Measurements from ENCODE around the gene IL1A.

The IL1A gene

GRCh38 chr2:112728378-112729175 lies 55.7 kb downstream of the IL1A start:
- intact Hi-C loops (cut with DNase I): loop anchor here (5.0 kb wide), 1 partner anchor 126 kb away; no protein-coding TSS in a partner anchor
- peak in 2 of 10 donors; percentile 23 to 36 for DNase-seq

- intact Hi-C loops (cut with DNase I): loop anchor here (5.0 kb wide), 1 partner anchor 126 kb away; no protein-coding TSS in a partner anchor
Observed at GRCh38 chr2:112728029-112728362, 56.3 kb downstream of the IL1A start.

DNA sequence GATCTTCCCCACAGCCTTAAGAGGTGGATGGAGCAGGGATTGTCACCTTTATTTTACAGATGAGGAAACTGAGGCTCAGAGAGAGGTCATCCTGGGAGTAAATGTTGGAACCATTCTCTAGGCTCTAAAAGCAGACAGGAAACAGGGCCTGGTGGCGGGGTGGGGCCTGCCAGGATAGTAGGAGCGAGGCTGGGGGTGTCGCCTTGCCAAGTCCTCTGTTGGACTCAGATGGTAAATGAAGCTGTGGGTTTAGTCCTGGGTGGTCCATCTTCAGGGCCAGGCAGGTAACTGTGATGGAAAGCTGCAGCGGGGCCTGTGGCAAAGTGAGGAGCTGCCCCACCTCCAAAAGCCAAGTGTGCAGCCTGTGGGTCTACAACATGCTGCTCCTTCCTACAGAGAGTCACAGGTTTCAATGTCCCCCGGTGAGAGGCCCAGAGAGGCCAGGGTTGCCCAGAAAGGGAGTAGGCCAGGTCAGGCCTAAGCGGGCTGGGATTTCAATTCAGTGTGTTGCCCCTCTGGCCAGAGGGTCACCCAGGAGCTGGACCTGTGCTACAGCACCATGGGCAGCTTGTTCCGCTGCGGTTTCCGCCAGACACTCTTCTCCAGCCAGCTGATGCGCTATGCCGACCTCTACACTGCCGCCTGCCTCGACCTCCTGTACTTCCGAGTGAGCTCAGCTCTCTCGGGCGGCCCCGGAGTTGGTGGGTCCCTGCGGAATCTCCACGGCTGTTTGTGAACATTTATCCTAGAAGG lies 56.8 kb downstream of the IL1A start:
- intact Hi-C loops (cut with DNase I): loop anchor here (5.0 kb wide), 1 partner anchor 125 kb away; no protein-coding TSS in a partner anchor
- peak in 2 of 10 donors; percentile 66 to 71 for DNase-seq

More at GRCh38 chr2:112728029-112728362, 56.3 kb downstream of the IL1A start:
- no peak for DNase-seq

GRCh38 chr2:112726487-112727190 lies 57.7 kb downstream of the IL1A start:
- peak; percentile 78 to 98 (median 90) for DNase-seq
- intact Hi-C loops (cut with DNase I): loop anchor here (5.0 kb wide), 1 partner anchor 124 kb away; no protein-coding TSS in a partner anchor

GRCh38 chr2:112725545-112726457 lies 58.5 kb downstream of the IL1A start:
- DNase-seq: peak in 1 of 10 donors; percentile 76
- intact Hi-C loops (cut with DNase I): loop anchor here (1.0 to 5.0 kb wide), 2 partner anchors 100 to 124 kb away; no protein-coding TSS in a partner anchor

DNA sequence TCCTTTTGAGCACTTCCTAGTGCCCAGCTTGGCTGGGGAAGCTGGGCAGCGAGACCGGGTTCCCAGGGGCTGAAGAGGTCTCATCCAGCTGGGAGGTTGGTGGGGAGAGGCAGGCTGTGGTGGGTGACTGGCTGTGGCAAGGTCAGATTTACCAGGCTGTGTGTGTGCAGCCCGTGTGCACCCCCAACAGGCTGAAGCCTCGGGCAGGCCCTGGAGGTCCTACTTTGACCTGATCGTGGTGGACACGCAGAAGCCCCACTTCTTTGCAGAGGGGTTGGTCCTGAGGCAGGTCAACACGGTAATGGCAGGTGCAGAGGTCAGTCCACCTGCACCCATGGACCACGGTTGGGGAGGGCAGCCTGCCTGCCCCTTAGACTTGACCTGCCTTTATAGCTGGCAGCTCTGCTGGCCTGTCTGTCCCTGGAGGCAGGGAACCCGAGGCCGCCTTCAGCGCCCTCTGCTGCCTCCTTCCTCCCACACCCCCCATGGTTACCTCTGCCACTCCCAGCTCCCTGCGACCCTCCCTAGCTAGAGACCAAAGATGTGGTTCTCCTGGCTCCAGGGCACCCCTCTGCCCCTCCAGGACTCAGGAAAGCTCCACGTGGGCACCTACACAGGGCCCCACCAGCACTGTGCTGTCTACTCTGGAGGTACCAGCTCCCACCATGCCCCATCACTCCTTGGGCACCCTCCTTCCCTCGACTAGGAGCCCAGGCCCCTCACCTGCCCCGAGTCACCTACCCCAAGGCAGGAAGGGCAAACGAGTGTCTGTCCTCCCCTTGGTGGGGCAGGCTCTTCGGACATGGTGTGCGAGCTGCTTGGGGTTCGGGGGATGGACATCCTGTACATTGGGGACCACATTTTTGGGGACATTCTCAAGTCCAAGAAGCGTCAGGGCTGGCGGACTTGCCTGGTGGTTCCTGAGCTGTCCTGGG lies 59.4 kb downstream of the IL1A start:
- intact Hi-C loops (cut with DNase I): loop anchor here (1.0 to 5.0 kb wide), 2 partner anchors 99 to 123 kb away; no protein-coding TSS in a partner anchor
- no peak for DNase-seq

- intact Hi-C loops (cut with DNase I): no loop called here
- no peak for DNase-seq
Observed at GRCh38 chr2:112723995-112724394, 60.3 kb downstream of the IL1A start.

Measured in posterior cingulate gyrus (tissue), 11 donors.